ENCODE data around the gene ANKRD11.

- TF ChIP-seq YY1 (IDR thresholded peaks at IDR 0.05; ENCODE audit: insufficient read depth, insufficient read length) = no peak
- TF ChIP-seq SUZ12 (IDR thresholded peaks at IDR 0.05; ENCODE audit: extremely low read depth, insufficient read depth, insufficient read length) = no peak
- TF ChIP-seq ZNF274 (IDR thresholded peaks at IDR 0.05; ENCODE audit: low read depth, low read length) = no peak
Measured at GRCh38 chr16:89314357-89314756, 176.0 kb downstream of the ANKRD11 start.
